Measurements from ENCODE around the gene TMEM219. TPM values are rescaled to one million over a fixed set of nuclear protein-coding genes. Genes with fewer than 3 reads are reported as not detected.

TMEM219 gene
- total and polyA plus RNA-seq, 10 of the 15 experiments (the other 5 are each of a cell fraction or from before 2014, with no cell fraction given): 33.6 to 74.6 (median 56.5) TPM

DNA sequence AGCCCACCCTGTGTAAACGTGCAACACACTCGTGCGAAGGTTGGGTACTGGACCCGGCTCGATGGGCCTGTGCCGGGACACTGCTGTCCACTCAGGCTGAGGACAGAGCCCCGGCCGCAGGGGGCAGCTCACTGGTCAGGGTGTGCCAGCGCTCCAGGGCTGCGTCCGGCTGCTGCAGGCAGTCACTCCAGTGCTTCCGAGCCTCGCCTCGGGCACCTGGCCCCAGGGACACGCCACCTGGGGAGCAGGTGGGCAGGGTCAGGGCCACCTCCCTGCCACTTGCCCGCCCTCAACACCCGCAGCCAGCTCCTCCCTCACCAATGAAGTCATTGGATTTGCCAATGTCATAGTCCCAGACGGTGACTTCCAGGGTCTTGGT is 44.2 kb downstream of the TMEM219 start:
- ChIA-PET CTCF (interaction anchor here (0.5 to 1.4 kb wide), 5 partner anchors 9 to 305 kb away, joined by 3 to 4 read pairs (median 4); no protein-coding TSS in a partner anchor), RAD21 (ENCODE audit: unreplicated experiment) (interaction anchor here (0.7 to 0.9 kb wide), 3 partner anchors 14 to 33 kb away, joined by 3 read pairs; partner anchors contain the start of gene TAOK2), POLR2A (no interaction called here), SMC1A (ENCODE audit: uncharacterized antibody, unreplicated experiment) (interaction anchor here (0.7 kb wide), 1 partner anchor 34 kb away, joined by 3 read pairs; no protein-coding TSS in a partner anchor)
- Histone ChIP-seq H3K4me2 (ENCODE audit: control insufficient read depth, insufficient read depth) (no peak overlapping the region), H2AFZ (ENCODE audit: control insufficient read depth, low read depth, low read length) (no peak overlapping the region), H3K9ac (ENCODE audit: control insufficient read depth, insufficient read depth, low read length) (no peak overlapping the region), H3K4me1 (ENCODE audit: control insufficient read depth, insufficient read depth, low read length) (no peaks in the 10 kb centered on the region), H4K20me1 (ENCODE audit: control insufficient read depth, insufficient read depth) (no peaks in the 10 kb centered on the region), H3K36me3 (ENCODE audit: control insufficient read depth in 2 of 2, insufficient read depth in 2 of 2, low read length in 1 of 2) (peaks cover 0 to 3% of the 10 kb centered on the region in 2 experiments; a peak in 2 of 4 replicates), H3K27me3 (replicated peaks in 1 of 2; ENCODE audit: control insufficient read depth in 2 of 2, insufficient read depth in 2 of 2, low read length in 1 of 2) (peaks cover 0 to 1% of the 10 kb centered on the region in 2 experiments; a peak in 1 of 4 replicates), H3K79me2 (ENCODE audit: control insufficient read depth, insufficient read depth, low read length) (no peaks in the 10 kb centered on the region), H3K9me3 (replicated peaks; ENCODE audit: control insufficient read depth, insufficient read depth, low read length) (no peaks in the 10 kb centered on the region), H3K4me3 (no peak overlapping the region), H3K27ac (ENCODE audit: control insufficient read depth, insufficient read depth) (no peak overlapping the region)
- FAIRE-seq (no peak), DNase-seq (ENCODE audit: low read depth, low spot score) (no peak), ATAC-seq (no peak)
- intact Hi-C loops (cut with micrococcal nuclease; ENCODE audit: unreplicated experiment) (no loop called here), in situ Hi-C loops (cut with MboI) (loop anchor here (25.0 kb wide), 1 partner anchor 894 kb away; no protein-coding TSS in a partner anchor)
- TF ChIP-seq POLR2A (IDR thresholded peaks at IDR 0.05; ENCODE audit: low read depth, low read length) (peak; percentile 35; the same call in 1 of the 2 replicates), HCFC1 (IDR thresholded peaks at IDR 0.05; ENCODE audit: low read length) (no peak)
- TF ChIP-seq, protein P1, sequence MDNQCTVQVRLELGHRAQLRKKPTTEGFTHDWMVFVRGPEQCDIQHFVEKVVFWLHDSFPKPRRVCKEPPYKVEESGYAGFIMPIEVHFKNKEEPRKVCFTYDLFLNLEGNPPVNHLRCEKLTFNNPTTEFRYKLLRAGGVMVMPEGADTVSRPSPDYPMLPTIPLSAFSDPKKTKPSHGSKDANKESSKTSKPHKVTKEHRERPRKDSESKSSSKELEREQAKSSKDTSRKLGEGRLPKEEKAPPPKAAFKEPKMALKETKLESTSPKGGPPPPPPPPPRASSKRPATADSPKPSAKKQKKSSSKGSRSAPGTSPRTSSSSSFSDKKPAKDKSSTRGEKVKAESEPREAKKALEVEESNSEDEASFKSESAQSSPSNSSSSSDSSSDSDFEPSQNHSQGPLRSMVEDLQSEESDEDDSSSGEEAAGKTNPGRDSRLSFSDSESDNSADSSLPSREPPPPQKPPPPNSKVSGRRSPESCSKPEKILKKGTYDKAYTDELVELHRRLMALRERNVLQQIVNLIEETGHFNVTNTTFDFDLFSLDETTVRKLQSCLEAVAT (IDR thresholded peaks at IDR 0.05): no peak
- WGBS (ENCODE audit: insufficient coverage, insufficient replicate concordance, low lambda C conversion rate, missing lambda C conversion rate): 87% methylated on average over 18 of the region's 18 CpGs
- BruUV-seq (replicated peaks): no TSS peak

GRCh38 chr16:30006659-30007377 is 44.9 kb downstream of the TMEM219 start:
- Histone ChIP-seq H3K27me3 (replicated peaks in 1 of 2; ENCODE audit: control insufficient read depth in 2 of 2, insufficient read depth in 2 of 2, low read length in 1 of 2) (peaks cover 0 to 3% of the 10 kb centered on the region in 2 experiments; a peak in 3 of 4 replicates), H3K27ac (ENCODE audit: control insufficient read depth, insufficient read depth) (no peak overlapping the region), H3K4me2 (ENCODE audit: control insufficient read depth, insufficient read depth) (no peak overlapping the region), H3K79me2 (ENCODE audit: control insufficient read depth, insufficient read depth, low read length) (no peaks in the 10 kb centered on the region), H2AFZ (ENCODE audit: control insufficient read depth, low read depth, low read length) (no peak overlapping the region), H3K4me3 (no peak overlapping the region), H3K9ac (ENCODE audit: control insufficient read depth, insufficient read depth, low read length) (no peak overlapping the region), H3K4me1 (ENCODE audit: control insufficient read depth, insufficient read depth, low read length) (no peaks in the 10 kb centered on the region), H4K20me1 (ENCODE audit: control insufficient read depth, insufficient read depth) (no peaks in the 10 kb centered on the region), H3K36me3 (ENCODE audit: control insufficient read depth in 2 of 2, insufficient read depth in 2 of 2, low read length in 1 of 2) (no peaks in the 10 kb centered on the region; a peak in 2 of 4 replicates), H3K9me3 (replicated peaks; ENCODE audit: control insufficient read depth, insufficient read depth, low read length) (no peaks in the 10 kb centered on the region)
- in situ Hi-C loops (cut with MboI) (loop anchor here (25.0 kb wide), 1 partner anchor 895 kb away; no protein-coding TSS in a partner anchor), intact Hi-C loops (cut with micrococcal nuclease; ENCODE audit: unreplicated experiment) (no loop called here)
- SMC1A ChIA-PET (ENCODE audit: uncharacterized antibody, unreplicated experiment): no interaction called here
- 91% methylated on average over 25 of the region's 34 CpGs for WGBS (ENCODE audit: insufficient coverage, insufficient replicate concordance, low lambda C conversion rate, missing lambda C conversion rate)
- POLR2A ChIA-PET: no interaction called here
- RAD21 ChIA-PET (ENCODE audit: unreplicated experiment): no interaction called here
- FAIRE-seq (no peak), ATAC-seq (no peak), DNase-seq (ENCODE audit: low read depth, low spot score) (no peak)
- CTCF ChIA-PET: interaction anchor here (1.0 to 1.4 kb wide), 4 partner anchors 10 to 306 kb away, joined by 3 to 4 read pairs (median 4); no protein-coding TSS in a partner anchor
- BruUV-seq (replicated peaks): no TSS peak
- TF ChIP-seq MEF2B (IDR thresholded peaks at IDR 0.05; ENCODE audit: partially characterized antibody, poor library complexity, severe bottlenecking) (no peak), POU2F2 (IDR thresholded peaks at IDR 0.05; ENCODE audit: borderline replicate concordance, low read depth, low read length) (no peak), HDAC2 (IDR thresholded peaks at IDR 0.05) (no peak), NBN (IDR thresholded peaks at IDR 0.05) (no peak), KDM1A (IDR thresholded peaks at IDR 0.05; ENCODE audit: borderline replicate concordance) (no peak), NKRF (conservative IDR thresholded peaks at IDR 0.05) (no peak), KAT2A (conservative IDR thresholded peaks at IDR 0.05; ENCODE audit: control insufficient read depth, low read depth, low read length) (no peak), NR2C2 (IDR thresholded peaks at IDR 0.05; ENCODE audit: borderline replicate concordance, control insufficient read depth, insufficient read length, low read depth) (no peak), HDGF (IDR thresholded peaks at IDR 0.05) (no peak)
- TF ChIP-seq, protein P2, sequence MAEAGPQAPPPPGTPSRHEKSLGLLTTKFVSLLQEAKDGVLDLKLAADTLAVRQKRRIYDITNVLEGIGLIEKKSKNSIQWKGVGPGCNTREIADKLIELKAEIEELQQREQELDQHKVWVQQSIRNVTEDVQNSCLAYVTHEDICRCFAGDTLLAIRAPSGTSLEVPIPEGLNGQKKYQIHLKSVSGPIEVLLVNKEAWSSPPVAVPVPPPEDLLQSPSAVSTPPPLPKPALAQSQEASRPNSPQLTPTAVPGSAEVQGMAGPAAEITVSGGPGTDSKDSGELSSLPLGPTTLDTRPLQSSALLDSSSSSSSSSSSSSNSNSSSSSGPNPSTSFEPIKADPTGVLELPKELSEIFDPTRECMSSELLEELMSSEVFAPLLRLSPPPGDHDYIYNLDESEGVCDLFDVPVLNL (IDR thresholded peaks at IDR 0.05; ENCODE audit: low read depth, low read length): no peak

Measured in GM12878 (cell line).